ENCODE measurements around the gene PTCHD4.
A peak's percentile ranks its signal among the peaks of the same experiment; 100 is the strongest.

The PTCHD4 gene

DNA sequence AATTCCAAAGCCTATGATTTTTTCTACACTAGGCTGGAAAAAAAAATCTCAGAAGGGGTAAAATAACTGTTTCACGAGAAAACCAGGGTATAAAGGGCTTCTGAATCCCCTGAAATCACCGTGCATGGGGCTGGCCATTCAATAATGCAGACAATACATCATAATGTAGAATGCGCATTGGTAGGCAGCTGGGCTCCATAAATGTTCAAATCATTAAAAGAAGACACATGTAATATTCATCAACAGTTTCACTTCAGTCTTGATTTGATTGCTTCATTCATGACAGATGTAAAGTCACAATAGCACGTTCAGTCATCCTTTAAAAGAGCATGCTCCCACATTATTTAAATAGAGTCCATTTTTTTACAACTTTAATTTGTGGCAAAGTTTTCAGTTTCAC is 20.5 kb downstream of the PTCHD4 start:
- Mint-ChIP-seq H3K36me3 (ENCODE audit: low read depth) (no peaks in the 10 kb centered on the region), H3K4me3 (no peak overlapping the region), H3K27ac (no peak overlapping the region), H3K4me1 (peaks cover 7% of the 10 kb centered on the region), H3K9me3 (no peaks in the 10 kb centered on the region), H3K27me3 (ENCODE audit: low read depth) (no peaks in the 10 kb centered on the region)
- TF ChIP-seq, protein P1, sequence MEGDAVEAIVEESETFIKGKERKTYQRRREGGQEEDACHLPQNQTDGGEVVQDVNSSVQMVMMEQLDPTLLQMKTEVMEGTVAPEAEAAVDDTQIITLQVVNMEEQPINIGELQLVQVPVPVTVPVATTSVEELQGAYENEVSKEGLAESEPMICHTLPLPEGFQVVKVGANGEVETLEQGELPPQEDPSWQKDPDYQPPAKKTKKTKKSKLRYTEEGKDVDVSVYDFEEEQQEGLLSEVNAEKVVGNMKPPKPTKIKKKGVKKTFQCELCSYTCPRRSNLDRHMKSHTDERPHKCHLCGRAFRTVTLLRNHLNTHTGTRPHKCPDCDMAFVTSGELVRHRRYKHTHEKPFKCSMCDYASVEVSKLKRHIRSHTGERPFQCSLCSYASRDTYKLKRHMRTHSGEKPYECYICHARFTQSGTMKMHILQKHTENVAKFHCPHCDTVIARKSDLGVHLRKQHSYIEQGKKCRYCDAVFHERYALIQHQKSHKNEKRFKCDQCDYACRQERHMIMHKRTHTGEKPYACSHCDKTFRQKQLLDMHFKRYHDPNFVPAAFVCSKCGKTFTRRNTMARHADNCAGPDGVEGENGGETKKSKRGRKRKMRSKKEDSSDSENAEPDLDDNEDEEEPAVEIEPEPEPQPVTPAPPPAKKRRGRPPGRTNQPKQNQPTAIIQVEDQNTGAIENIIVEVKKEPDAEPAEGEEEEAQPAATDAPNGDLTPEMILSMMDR (IDR thresholded peaks at IDR 0.05; ENCODE audit: unreplicated experiment in 3 of 3), result no peak

GRCh38 chr6:48087448-48087847 is 23.5 kb downstream of the PTCHD4 start:
- TF ChIP-seq, protein P1 (IDR thresholded peaks at IDR 0.05; ENCODE audit: unreplicated experiment in 3 of 3), result peak; percentile 24 to 34 (median 28)
- peak overlapping the region in 1 of 3 experiments; percentile 41 for H3K27ac Mint-ChIP-seq
- no peaks in the 10 kb centered on the region for H3K4me1 Mint-ChIP-seq
- H3K9me3 Mint-ChIP-seq, result peaks cover 4% of the 10 kb centered on the region
- H3K4me3 Mint-ChIP-seq, result no peak overlapping the region
- H3K36me3 Mint-ChIP-seq (ENCODE audit: low read depth), result no peaks in the 10 kb centered on the region
- no peaks in the 10 kb centered on the region for H3K27me3 Mint-ChIP-seq (ENCODE audit: low read depth)

GRCh38 chr6:48086187-48086586 is 24.8 kb downstream of the PTCHD4 start:
- H3K4me1 Mint-ChIP-seq, result no peaks in the 10 kb centered on the region
- H3K9me3 Mint-ChIP-seq, result peaks cover 4% of the 10 kb centered on the region
- H3K36me3 Mint-ChIP-seq (ENCODE audit: low read depth), result no peaks in the 10 kb centered on the region
- H3K27me3 Mint-ChIP-seq (ENCODE audit: low read depth), result no peaks in the 10 kb centered on the region
- TF ChIP-seq, protein P1 (IDR thresholded peaks at IDR 0.05; ENCODE audit: unreplicated experiment in 3 of 3), result peak; percentile 16 to 37 (median 27)
- H3K4me3 Mint-ChIP-seq, result no peak overlapping the region
- H3K27ac Mint-ChIP-seq, result no peak overlapping the region

DNA sequence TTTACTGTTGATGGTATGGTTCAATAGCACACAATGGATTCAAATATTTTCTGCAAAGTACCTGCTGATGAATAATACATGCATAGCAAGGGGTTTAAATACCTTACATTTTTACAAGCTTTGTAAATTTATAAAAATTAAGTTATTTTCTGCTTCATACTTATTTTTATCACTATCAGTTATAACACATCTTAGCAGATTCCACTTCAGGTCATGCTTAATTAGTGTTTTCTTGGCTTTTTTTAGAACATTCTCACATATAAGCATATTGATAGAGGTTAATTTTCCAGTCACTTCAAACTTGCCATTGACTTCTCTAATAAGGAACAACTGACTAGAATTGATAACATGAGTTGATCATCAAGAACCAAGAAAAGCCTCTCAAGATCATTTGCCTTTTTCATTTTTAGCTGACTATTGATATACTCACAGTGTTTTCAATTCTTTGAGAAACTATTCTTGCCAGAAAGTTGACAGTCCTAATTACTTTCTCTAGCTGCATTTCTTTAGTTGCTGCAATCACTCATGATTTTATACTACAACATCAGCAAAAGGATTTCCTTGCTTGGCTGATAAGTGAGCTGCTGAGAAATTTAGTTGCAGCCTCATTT is 25.8 kb downstream of the PTCHD4 start:
- no peak overlapping the region for H3K27ac Mint-ChIP-seq
- no peak overlapping the region for H3K4me3 Mint-ChIP-seq
- no peaks in the 10 kb centered on the region for H3K27me3 Mint-ChIP-seq (ENCODE audit: low read depth)
- no peaks in the 10 kb centered on the region for H3K4me1 Mint-ChIP-seq
- H3K9me3 Mint-ChIP-seq, result peaks cover 4% of the 10 kb centered on the region
- TF ChIP-seq, protein P1 (IDR thresholded peaks at IDR 0.05; ENCODE audit: unreplicated experiment in 3 of 3), result no peak
- no peaks in the 10 kb centered on the region for H3K36me3 Mint-ChIP-seq (ENCODE audit: low read depth)

DNA sequence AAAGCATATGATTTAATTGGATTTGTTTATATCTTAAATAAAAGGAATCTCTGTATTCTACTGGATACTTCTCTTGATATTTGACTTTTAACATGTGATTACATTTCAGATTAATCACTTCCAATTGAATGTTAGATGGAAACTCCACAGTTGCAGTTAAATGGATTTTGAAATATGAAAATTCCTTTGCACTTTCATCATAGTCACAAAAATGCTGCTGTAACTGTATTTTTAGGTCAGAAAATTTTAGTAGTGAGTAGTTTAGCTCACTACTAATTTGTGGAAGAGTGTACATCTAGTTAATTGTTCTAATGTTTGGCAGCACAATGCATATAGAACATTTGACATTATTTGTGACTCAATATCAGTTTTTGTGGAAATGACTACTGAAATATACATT is 26.8 kb downstream of the PTCHD4 start:
- Mint-ChIP-seq H3K4me3 (no peak overlapping the region), H3K27me3 (ENCODE audit: low read depth) (no peaks in the 10 kb centered on the region), H3K36me3 (ENCODE audit: low read depth) (no peaks in the 10 kb centered on the region), H3K4me1 (no peaks in the 10 kb centered on the region), H3K9me3 (peaks cover 4% of the 10 kb centered on the region), H3K27ac (no peak overlapping the region)
- TF ChIP-seq, protein P1 (IDR thresholded peaks at IDR 0.05; ENCODE audit: unreplicated experiment in 3 of 3), result no peak
